GM21528 (cell line): ENCODE data around the gene SLC16A3.
A peak's percentile ranks its signal among the peaks of the same experiment; 100 is the strongest.

Source experiments
- ATAC-seq: cut with Tn5 transposase; IDR thresholded peaks from one replicate; pipeline ENCODE4 v1.9.1; 2021; ENCODE audit warnings: mild to moderate bottlenecking, moderate library complexity; ENCODE audit not compliant: unreplicated experiment, low FRiP score

SLC16A3 gene

DNA sequence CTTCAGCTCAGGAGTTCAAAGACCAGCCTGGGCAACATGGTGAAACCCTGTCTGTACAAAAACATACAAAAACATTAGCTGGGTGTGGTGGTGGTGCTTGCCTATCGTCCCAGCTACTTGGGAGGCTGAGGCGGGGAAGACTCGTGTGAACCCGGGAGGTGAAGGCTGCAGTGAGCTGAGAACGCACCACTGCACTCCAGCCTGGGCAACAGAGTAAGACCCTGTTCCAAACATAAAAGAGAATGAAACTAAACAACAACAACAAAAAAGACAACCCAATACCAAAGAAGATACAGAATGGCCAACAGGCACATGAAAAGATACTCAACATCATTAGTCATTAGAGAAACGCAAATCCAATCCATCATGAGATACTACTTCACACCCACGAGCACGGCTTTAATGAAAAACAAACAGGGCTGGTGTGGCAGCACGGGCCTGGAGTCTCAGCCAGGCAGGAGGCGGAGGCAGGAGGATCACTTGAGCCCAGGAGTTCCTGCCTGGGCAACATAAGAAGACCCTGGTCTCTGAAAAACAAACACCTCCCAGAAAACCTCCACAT is 7.4 kb upstream of the SLC16A3 start:
- no peak for ATAC-seq

DNA sequence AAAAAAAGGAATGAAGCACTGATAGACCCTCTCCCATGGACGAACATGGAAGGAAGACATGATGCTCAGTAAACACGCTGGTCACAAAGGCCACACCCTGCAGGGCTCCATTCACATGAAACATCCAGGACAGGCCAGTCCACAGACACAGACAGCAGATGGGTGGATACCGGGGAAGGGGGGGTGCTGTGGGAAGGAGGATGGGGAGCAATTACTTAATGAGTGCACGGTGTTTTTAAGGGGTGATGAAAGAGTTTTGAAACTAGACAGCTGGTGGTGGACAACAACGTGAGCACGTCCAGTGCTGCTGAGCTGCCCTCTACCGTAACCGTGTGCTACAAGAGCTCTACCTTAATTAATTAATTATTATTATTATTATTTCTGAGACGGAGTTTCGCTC is 6.0 kb upstream of the SLC16A3 start:
- no peak for ATAC-seq

- ATAC-seq: no peak
Observed at GRCh38 chr17:82223517-82223916, 5.3 kb upstream of the SLC16A3 start.

DNA sequence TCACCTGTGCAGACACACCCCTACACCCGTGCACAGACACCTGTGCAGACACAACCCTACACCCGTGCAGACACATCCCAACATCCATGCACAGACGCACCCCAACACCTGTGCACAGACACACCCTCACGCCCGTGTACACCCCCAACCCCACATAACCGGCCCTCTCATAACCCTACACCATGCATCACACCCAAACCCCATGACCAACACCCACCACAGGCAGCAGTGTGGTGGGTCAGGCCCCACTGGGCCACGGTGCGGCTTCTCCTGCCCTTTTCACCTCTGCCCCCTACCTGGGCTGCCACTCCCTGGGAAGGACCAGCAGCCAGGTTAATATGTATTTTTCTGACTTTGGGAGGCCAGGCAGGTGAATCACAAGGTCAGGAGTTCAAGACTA is 4.2 kb upstream of the SLC16A3 start:
- ATAC-seq: no peak

DNA sequence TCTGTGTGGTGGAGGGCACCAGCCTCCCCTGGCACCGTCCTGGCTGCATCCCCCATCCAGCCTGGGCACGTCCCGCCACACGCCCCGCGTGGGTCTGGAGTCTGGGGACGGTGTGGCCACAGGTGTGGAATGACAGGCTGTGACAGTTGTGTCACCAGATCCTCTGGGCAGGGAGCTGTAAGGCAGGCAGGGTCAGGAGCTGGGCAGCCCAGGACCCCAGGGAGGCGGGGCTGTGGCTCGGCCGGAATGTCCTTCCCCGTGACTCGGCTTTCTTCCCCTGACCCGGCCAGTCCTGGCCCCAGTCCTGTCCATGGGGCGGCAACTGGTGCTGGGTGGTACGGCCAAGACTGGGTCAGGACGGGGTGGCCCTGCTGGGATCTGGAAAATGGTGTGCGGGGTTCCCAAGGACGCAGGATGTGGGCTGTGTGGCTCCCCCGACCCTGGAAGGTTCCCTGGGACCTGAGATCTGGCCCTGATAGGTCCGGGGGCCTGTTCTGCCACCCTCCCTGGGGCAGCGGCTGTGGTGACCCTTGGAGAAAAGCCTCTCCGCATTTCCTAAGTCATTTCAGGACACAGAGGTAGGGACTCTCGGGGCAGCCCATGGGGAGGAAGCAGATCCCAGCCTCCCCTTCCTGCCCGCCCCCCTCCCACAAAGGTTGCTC is 3.3 kb upstream of the SLC16A3 start:
- ATAC-seq: no peak

DNA sequence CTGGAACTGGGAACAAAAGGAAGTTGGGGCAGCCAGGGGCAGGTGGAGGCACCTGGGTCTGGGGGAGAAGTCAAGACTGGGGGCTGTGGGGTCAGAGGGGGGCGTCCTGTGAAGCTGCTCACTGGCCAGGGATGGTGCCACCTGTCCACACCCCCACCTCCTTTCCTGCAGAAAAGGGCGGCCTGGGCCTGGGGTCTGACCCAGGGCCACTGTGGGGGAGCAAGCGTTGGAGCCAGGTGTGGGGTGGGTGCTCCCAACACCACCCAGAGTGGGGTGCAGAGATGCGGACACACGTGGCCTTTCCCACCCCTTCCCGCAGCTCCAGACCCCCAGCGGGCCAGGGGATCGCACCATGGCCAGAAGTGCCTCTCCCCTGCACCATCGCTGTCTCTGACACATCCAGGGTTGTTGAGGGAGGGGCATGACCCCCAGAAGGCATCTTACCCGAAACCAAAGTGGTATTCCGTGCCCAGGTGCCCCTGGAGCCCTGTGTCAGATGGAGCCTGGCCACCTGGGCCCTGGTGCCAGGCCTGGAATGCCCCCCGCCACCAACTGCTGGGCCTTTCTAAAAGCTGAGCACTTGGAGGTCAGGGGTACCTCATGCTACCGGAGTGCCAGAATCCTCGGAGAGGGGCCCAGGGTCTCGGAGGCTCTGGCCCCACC is 2.6 kb upstream of the SLC16A3 start:
- no peak for ATAC-seq

DNA sequence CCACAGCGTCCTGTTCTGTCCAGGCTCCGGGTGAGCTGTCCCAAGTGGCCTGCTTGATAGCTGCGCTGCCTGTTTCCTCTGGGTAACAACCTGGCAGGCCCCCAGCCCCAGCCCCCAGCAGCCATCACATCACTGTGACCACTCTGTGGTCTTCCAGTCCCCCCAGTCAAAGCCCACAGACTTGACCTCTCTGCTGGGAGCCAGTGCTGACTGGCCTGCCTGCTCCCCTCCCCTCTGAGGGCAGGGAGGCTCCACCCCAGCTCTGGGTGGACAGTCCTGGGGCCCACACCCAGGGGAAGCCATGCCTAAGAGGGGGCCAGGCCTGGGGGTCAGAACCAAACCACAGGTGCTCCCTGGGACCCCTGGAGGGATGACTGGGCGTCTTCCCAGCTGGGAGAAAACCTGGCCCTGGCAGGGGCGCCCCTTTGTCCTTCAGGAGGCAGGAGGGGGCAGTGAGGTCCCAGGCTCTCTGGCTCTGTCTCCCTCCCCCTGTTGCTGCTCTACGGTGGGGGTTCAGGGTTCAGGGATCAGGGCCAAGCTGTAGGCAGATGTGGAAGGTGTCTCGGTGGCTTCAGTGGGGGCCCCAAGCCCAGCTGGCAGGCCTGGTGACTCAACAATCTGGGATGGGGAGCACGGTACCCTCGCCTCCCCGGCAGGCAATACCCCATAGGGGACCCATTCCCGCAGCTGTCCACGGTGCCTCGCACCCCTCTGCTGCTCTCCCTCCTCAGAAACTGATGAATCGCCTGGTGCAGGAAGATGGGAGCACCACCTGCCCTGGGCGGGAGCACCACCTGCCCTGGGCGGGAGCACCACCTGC is 1.8 kb upstream of the SLC16A3 start:
- ATAC-seq: no peak

- no peak for ATAC-seq
Observed at GRCh38 chr17:82227629-82228277, 1.1 kb upstream of the SLC16A3 start.

- ATAC-seq: peak; percentile 40
Observed at GRCh38 chr17:82228278-82228841, 482 bp upstream of the SLC16A3 start.

GRCh38 chr17:82229698-82230608 is 1.1 kb downstream of the SLC16A3 start:
- no peak for ATAC-seq

DNA sequence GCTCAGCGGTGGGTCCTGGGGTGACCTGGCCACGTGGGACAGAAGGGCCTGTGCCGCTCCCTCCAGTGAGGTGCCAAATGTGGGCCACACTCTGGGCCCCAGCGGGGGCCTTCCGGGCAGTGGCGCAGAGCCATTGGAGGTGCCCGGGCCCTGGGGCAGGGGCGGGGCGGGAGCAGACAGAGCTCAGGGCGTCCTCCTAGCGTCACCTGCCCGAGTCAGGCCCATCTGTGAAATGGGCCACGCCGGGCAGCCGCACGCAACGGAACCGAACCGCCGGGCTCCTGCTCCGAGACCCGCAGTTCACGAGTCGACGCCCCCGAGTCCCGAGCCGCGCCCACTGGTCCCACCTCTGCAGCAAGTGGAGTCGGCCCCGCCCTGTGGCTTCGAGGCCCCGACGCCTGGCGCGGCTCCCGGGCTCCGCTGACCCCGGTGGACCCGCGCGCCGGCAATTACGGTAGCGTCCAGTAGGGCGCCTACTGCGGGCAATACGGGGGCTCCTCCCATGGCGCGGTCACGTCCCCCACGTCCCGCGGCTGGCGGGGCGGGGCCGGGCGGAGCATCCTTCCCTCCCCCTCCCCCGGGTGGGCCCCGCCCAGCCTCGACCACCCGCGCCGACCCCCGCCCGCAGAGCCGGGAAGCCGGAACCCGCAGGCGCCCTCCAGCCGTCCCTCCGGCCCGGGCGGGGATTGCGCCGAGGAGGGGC is 1.9 kb downstream of the SLC16A3 start:
- no peak for ATAC-seq

- no peak for ATAC-seq
Observed at GRCh38 chr17:82231312-82231561, 2.4 kb downstream of the SLC16A3 start.

DNA sequence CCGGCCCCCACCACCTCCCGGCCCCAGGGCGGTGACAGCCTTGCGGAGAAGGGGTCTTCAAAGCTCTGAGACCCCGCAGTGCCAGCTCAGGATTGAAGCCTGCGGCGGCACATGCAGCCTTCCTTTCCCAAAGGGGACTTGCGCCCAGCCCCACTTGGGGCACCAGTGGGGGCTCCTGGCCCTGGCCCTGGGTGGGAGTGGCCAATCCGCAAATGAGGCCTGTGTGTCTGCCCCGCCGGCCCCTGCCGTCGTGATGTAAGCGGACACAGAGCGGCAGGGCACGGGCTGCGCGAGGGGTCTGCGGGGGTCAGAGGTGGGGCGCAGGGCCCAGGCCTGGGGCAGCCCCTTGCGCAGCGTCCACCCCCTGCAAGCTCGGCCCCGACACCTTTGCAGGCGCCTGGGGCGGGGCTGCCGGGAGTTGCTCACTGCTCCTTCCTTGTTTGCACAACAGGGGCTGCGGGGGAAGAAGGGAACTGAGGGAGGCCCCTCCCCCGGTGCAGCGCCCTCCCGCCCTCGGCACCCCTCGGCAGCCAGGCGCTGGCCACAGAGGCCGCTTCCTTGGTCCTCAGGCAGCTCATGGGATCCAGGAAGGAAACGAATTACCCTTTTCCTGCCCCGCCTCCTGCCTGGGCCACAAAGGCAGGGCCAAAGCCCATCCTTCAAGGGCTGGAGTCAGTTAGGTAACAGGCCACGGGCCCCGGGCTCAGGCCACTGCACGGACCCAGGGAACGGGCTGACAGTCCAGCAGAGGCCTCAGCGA is 2.9 kb downstream of the SLC16A3 start:
- ATAC-seq: no peak

DNA sequence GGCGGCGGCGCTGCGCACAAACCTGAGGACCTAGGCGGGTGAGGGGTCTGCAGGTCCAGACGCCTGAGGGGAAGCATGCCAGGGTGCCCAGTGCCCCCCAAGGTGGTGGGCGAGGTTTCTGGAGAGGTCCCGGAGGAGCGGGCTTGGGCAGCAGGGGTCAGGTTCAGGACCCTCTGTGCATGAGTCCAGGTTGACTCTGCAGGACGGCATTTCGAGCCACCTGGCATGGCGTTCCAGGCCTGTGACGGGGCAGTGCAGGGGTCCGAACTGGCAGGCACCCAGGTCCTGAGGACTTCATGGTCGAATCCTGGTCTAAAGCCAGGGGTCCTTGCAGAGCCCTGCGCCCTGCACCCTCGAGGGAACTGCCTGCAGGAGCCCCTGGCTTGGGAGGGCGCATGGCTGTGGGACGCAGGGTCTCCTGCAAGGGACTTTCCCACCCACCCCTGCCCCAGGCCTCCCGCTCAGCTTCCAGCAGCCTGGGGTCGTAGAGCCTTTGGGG is 3.5 kb downstream of the SLC16A3 start:
- no peak for ATAC-seq

- no peak for ATAC-seq
Observed at GRCh38 chr17:82232876-82233785, 4.3 kb downstream of the SLC16A3 start.

DNA sequence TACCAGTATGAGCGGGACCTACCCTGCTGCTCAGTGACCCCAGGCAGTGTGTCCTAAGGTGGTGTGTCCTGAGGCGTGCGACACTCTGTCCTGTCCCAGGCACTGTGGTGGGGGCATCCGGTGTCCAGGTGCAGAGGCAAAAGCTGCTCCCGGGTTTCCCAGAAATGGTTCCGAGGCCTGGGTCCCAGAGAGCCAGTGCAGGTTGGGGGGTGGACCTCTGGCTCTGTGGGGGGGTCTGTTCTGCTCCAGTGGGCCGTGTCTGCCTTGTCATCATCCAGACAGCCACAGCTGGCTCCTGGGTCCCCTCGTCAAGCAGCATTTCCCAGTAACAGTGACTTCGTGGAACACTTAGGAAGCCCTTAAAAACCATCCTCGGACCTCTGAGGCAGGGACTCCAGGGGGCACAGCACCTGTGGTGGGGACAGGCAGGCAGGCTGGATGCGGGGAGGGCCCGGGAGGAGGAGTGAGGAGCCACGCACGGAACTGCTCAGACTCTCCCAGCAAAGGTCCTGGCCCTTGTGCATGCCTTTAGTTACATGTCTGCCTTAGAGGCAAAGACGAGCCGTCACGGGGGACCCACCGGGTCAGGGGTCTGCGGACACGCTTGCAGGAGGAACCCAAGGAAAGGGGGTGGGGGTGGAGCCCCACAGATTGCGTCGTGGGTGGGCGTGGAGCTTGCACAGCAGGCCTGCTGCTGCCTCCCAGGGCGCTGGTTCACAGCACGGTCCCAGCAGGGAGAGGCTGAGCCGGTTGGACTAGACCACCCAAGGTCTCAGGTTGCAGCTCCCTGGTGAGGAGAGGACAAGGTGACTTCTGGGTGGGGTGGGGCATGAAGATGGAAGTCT is 5.6 kb downstream of the SLC16A3 start:
- ATAC-seq: no peak
